SK-N-DZ (cell line): ENCODE results near the gene RPL12.

Source experiments
- DNase-seq: peaks from one replicate; pipeline ENCODE4 v3.0.0-alpha.2; 2015; ENCODE audit warnings: low spot score

Gene RPL12

GRCh38 chr9:127444283-127444920 is 6.8 kb downstream of the RPL12 start:
- DNase-seq: no peak

- DNase-seq: no peak
These were observed 12.8 kb downstream of the RPL12 start for GRCh38 chr9:127438394-127438793.

GRCh38 chr9:127437497-127438264 is 13.5 kb downstream of the RPL12 start:
- DNase-seq: no peak

GRCh38 chr9:127430415-127430814 is 20.8 kb downstream of the RPL12 start:
- no peak for DNase-seq

GRCh38 chr9:127428348-127428747 is 22.9 kb downstream of the RPL12 start:
- no peak for DNase-seq

GRCh38 chr9:127426756-127427155 is 24.4 kb downstream of the RPL12 start:
- no peak for DNase-seq

- DNase-seq: no peak
These were observed 26.6 kb downstream of the RPL12 start for GRCh38 chr9:127424676-127424999.

- peak; percentile 92 for DNase-seq
These were observed 27.1 kb downstream of the RPL12 start, which contains the start of gene ZNF79 for GRCh38 chr9:127423934-127424675. Gene ZNF79 (plus strand): TSS chr9:127424382. CDS start chr9:127424788, 406 bp downstream.

- DNase-seq: no peak
These were observed 27.7 kb downstream of the RPL12 start for GRCh38 chr9:127423476-127423933.

GRCh38 chr9:127422787-127423186 is 28.4 kb downstream of the RPL12 start:
- DNase-seq: no peak

- DNase-seq: no peak
These were observed 28.9 kb downstream of the RPL12 start for GRCh38 chr9:127422133-127422782.

GRCh38 chr9:127421057-127421456 is 30.1 kb downstream of the RPL12 start:
- no peak for DNase-seq

- no peak for DNase-seq
These were observed 31.9 kb downstream of the RPL12 start for GRCh38 chr9:127419348-127419747.

- peak; percentile 53 for DNase-seq
These were observed 33.2 kb downstream of the RPL12 start for GRCh38 chr9:127418037-127418471.

- DNase-seq: no peak
These were observed 33.8 kb downstream of the RPL12 start for GRCh38 chr9:127417131-127418036.

GRCh38 chr9:127415657-127416056 is 35.5 kb downstream of the RPL12 start:
- no peak for DNase-seq

GRCh38 chr9:127415141-127415540 is 36.1 kb downstream of the RPL12 start:
- no peak for DNase-seq

GRCh38 chr9:127411122-127411521 is 40.1 kb downstream of the RPL12 start:
- DNase-seq: no peak

GRCh38 chr9:127407492-127407843 is 43.7 kb downstream of the RPL12 start:
- DNase-seq: no peak

GRCh38 chr9:127406799-127407491 is 44.3 kb downstream of the RPL12 start:
- peak; percentile 90 for DNase-seq
